ENCODE measurements around the gene SERPINA6.
"Not testable (repeated sequence)": the region's sequence is repeated elsewhere in the genome, so short reads cannot be mapped to it uniquely, and the experiment has no call there.

Gene SERPINA6, protein sequence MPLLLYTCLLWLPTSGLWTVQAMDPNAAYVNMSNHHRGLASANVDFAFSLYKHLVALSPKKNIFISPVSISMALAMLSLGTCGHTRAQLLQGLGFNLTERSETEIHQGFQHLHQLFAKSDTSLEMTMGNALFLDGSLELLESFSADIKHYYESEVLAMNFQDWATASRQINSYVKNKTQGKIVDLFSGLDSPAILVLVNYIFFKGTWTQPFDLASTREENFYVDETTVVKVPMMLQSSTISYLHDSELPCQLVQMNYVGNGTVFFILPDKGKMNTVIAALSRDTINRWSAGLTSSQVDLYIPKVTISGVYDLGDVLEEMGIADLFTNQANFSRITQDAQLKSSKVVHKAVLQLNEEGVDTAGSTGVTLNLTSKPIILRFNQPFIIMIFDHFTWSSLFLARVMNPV

DNA sequence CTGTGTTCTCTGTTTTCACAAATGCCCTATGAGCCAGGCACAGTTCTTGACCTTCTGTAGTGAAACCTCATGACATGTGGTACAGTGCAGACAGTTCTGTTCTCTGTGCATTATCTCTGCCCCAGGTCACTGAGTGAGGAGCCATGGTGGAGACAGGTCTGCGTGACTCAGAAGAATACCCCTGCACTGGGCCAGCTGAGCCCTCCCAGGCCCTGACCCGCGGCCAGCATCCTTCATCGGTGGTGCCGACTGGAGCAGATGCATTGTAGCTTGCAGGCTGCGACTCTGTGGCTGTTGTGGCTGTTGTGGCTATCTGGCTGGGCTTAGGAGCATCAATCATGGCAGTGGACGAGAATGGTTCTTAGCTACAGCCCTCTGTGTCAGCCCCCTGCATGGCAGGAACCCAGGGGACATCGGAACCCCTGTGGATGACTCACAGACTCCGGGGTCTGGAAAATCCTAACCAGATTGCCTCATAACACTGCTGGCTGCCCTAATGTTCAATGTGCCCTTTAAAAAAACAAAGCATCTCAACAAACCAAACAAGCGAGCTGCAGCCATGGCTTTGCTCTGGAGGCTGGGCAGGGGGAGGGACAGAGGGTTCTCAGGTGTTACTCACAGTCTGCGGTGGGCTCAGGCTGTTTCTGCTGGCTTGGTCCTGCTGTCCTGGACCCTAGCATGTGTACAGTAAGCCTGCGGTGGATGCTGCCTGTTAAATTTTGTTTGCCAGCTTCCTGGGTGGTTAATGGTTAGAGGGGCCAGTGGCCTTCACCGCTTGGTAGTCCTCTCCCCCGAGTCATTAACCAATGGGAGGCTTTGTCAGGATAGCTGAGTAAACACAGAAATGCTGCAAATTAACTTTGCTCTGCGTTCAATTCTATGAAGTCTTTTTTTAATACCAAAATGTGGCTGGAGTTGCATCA lies at the start of gene SERPINA6:
Gene SERPINA6, minus strand, starts transcription at position 689 of the 923 bp plus-strand sequence. CDS start 8,688 bp downstream, outside the sequence.
- DNase-seq, result no peak

DNA sequence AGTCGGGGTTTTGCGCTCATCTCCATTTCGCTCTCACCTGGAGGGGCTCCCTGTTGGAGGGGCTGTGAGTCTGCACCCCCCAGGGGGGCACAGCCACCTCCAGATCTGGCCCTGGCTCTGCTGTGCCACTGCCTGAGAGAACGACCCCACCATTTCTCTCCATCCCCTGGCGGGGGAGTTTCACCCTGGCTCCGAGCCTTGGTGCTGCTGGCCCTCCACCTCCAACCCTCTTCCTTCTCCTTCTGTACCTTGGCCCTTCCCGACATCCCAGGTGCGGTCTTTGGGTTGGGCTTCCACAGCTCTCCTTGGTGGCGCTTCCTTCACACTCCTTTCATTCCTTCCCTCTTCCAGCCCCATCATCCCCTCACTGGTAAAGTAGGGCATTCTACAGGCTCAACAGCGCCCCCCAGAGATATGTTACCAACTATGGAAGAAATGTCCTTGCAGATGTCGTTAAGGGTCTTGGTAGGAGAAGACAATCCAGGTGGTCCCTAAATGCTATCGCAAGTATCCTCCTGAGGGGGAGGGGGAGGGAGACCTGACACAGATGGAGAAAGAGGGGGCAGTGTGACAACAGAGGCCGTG lies 49.0 kb upstream of the SERPINA6 start:
- DNase-seq, result no peak

DNA sequence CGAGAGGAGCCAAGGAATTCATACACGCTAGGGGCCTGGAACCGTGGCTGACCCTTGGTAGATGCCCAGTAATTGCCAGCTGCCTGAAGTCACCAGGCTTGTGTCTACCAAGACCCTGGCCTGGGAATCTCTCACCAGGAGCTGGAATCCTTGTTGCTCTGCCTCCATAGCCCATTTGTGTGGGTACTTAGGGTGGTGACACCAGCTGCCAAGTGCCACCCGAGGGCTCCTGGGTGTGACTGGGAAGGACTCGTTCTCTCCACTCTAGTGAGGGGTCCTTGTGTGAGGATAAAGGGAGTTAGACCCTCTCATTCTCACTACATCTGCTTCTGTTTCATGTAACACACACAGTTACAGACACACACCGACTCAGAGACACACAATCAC lies 47.4 kb upstream of the SERPINA6 start:
- DNase-seq, result no peak

DNA sequence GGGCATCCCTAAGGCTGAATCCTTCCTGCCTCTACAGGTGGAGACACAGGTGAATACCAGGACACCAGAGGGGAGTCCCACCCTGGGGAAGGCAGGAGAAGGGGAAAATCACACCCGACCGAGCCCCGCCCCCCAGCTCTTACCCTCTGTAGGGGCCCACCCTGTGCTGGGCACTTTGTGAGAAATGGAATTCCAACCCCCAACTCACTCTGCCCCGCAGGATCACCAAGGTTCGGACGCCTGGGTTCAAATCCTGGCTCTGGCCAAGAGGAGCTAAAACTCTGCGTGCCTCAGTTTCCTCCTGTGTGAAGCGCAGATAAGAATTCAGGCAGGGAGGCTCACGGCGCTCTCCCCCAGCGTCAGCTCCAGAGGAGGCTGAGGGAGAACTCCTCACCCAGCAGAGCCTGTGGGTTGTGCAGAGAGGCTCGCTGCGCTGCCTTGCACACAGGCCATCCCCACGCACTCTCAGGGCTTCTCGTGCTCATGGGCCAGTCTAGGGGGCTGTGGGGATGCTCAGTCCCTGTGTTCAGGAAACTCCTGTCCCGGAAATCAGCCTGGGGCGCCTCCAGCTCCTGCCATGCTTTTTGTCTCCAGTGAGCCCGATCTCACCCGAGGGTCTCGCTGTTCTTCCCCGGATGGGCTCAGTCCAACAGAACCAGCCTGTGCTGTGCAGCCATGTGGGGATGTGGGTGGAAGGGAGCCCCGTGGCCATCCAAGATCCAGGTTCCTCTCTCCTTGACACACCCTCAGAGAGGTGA lies 46.8 kb upstream of the SERPINA6 start:
- DNase-seq, result not testable (repeated sequence)

DNA sequence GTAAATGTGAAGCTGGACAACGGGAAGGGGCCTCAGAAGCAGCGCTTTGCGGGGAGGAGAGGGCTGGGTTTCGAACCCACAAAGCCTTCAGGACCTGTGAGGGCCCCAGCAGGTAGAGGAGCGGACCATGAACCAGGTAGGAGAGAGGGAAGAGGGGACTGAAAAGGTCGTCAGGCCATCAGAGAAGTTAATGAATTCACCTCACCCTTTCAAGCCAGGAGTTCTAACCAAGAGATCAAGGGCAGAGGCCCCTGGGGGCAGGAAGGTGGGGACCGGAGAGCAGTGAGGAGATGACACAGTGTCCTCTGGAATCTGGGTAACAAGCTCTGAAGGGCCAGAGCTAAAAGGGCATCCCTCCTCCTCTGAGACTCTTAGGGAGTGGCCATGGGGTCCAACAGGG lies 45.8 kb upstream of the SERPINA6 start:
- no peak for DNase-seq

DNA sequence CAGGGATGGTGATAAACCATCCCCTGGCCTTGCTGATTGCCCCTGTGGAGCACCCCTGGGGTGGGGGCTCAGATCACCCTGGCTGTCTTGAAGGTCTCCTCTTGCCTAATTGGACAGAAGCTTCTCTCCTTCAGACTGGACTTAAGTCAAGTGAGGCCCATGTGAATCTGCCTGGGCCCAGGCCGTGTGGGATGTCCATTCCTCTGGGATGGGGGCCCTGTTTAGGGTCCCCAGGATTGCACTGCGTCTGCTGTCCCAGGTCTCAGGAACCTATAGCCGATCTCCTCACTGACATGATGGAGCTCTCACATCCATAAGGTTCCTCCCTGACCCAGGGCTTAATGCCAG lies 45.1 kb upstream of the SERPINA6 start:
- DNase-seq, result no peak

DNA sequence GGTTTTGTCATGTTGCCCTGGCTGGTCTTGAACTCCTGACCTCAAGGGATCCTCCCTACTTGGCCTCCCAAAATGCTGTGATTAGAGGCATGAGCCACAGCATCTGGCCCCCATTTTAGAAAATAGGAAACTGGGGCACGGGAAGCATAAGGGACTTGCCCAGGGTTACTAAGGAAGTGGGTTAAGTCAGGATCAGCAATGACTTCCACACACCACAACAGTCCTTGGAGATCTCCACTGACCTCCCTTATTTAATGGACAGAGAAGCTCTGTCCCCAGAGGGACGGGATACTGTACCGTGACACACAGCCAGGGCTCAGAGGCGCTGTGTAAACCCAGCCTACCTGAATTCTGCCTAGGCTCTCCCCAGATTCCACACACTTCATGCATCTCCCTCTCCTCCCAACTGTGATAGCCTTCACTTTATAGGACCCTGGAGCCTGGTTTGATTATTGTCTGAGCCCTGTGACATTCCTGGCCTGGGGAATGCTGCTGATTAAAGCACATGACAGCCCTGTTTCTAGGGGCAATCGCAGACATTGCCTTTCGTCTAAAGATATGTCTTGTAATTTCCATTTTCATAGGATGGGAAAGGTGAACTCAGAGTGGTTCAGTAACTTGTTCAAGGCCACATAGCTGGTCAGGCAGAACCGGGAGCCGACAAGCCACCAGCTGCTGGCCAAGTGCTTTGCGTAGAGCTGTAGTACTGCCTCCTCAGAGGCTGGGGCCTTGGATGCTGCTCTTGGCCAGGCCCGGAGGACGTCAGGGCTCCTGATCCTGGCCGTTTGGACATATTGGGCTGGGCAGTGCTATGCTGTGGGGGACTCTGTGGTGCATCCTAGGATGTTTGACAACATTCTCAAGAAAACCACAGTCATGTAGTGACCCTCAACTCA lies 44.5 kb upstream of the SERPINA6 start:
- DNase-seq, result no peak

DNA sequence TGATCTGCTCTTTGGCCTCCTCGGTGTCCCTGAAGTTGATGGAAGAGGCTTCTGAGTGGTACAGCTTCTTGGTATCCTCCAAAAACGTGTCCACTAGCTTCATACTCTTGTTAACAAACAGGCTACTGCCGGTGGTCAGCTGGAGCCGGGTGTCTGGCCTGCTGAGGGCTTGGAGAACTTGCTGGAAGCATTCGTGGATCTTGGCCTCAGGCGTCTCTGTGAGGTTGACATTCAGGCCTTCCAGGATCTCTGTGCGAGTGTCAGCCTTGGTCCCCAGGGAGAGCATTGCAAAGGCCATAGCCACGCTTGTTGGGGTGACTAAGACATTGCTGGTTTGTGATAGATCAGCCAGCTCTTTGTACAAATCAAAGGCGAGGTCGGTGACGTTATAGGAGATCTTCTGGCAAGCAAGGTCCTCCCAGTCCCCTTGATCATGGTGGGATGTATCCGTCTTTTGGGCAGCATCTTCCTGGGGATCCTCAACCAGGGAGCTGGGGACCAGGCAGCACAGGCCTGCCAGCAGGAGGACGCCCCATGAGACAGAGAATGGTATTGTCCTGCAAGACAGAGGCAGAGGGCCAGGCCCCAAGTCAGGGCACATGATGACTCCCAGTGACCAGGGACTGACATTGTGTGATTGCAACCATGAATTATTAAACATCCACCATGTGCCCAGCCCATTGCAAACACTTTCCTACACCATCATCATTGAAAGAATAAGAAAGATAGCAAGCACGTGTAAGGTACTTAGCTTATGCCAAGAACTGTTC lies 43.2 kb upstream of the SERPINA6 start, which contains the start of gene SERPINA2:
Gene SERPINA2, minus strand, starts transcription at position 553 of the 770 bp plus-strand sequence.
- DNase-seq, result no peak

DNA sequence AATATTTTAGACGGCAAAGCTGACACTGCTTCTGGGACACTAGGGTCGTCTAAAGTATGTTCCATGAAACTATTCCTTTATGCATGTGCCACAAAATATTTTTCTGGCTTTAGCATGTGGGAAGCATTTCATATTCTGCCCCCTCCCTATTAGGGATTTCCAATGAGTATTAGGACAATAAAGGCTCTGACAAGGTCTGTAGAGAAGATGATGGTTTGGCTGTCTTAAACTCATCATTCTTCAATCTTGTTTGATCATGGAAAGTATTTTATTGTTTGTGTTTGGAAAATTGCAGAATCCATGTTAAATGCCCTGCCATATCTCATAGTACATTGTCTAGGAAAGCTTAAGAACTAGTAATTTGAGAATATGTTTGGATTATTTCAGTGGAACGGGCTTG lies 42.5 kb upstream of the SERPINA6 start:
- no peak for DNase-seq

DNA sequence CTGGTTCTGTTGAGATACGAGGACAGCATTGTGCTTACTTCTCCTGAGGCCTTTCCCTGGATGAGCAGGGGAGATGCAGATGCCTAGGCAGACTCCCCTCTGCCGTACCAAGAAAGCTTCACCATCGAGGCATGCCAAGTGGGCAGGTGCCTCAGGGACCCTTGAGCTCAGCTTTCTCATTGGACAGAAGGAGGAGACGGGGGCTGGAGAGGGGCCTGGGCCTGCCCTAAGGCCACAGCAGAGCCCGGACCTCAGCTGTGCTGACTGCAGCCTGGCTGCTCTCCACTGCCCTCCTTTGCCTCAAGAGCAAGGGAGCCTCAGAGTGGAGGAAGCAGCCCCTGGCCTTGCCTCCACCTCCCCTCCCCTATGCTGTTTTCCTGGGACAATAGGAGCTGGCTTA lies 41.8 kb upstream of the SERPINA6 start:
- DNase-seq, result no peak

DNA sequence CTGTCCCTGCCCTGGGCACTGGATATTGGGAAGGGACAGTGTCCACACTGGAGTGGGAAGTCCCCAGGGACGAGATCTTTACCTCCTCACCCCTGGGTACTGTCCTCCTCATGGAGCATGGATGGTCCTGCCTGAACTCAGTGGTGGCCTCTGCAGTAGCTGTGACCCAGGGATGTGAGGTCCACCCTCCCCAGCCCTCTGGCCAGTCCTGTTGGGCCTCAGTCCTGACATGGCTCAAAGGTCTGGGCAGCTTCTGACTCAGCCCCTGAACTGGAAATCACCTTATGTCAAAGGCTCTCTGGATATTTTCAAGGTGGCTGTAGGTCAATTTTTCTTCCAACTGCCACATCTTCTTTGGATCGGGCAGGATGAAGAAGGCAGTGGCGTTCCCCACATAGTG lies 40.9 kb upstream of the SERPINA6 start:
- no peak for DNase-seq

DNA sequence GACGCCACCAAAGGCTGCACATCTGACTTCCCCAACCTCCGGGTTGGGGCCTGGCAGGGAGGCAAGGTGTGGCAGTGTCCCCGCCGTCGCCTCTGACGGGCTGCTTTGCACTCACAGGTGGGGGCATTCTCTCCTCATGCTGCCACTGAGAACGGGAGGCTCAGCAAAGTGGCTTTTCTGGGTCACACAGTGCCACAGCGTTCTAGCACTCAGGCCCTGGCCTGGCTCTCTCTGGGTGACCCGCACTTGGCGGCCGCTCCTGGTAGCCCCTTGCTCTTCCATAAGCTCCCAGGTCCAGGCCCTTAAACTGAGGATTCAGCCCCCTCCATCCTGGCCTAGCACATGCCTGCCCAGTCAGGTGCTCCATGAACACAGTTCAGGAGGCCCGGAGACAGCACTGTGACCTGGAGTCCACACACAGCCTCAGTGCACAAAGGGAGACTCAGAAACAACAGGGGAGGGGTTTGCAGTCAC lies 40.1 kb upstream of the SERPINA6 start:
- DNase-seq, result no peak

DNA sequence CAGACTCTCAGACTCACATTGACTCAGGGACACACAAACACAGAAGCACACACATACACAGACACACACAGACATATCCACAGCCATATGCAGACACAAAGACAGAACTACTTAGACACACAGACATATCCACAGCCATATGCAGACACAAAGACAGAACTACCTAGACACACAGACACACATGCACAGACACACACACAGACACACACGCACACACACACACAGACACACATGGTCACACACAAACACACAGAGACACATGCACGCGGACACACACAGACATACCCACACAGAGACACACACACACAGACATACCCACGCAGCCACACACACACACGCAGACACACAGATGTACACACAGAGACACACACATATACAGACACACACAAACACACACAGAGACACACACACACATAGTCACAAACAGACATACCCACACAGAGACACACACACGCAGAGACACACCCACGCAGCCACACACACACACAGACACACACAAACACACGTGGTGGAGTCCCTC lies 39.5 kb upstream of the SERPINA6 start:
- DNase-seq, result no peak

DNA sequence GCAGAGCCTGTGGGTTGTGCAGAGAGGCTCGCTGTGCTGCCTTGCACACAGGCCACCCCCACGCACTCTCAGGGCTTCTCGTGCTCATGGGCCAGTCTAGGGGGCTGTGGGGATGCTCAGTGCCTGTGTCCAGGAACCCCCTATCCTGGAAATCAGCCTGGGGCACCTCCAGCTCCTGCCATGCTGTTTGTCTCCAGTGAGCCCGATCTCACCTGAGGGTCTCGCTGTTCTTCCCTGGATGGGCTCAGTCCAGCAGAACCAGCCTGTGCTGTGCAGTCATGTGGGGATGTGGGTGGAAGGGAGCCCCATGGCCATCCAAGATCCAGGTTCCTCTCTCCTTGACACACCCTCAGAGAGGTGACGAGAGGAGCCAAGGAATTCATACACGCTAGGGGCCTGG lies 38.5 kb upstream of the SERPINA6 start:
- DNase-seq, result no peak

DNA sequence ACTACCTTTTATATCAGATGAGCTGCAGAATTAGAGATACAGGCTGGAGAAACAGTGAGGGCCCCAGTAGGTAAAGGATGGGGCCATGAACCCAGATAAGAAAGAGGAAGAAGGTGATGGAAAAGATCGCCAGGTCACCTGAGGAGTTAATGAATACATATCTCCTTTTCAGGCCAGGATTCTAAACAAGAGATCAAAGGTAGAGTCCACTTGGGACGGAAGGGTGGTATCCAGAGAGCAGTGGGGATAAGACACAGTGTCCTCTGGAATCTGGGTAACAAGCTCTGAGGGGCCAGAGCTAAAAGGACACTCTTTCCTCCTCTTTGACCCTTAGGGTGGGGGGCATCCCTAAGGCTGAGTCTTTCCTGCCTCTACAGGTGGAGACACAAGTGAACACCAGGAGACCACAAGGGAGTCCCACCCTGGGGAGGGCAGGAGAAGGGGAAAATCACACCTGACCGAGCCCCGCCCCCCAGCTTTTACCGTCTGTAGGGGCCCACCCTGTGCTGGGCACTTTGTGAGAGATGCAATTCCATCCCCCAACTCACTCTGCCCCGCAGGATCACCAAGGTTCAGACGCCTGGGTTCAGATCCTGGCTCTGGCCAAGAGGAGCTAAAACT lies 37.9 kb upstream of the SERPINA6 start:
- no peak for DNase-seq

DNA sequence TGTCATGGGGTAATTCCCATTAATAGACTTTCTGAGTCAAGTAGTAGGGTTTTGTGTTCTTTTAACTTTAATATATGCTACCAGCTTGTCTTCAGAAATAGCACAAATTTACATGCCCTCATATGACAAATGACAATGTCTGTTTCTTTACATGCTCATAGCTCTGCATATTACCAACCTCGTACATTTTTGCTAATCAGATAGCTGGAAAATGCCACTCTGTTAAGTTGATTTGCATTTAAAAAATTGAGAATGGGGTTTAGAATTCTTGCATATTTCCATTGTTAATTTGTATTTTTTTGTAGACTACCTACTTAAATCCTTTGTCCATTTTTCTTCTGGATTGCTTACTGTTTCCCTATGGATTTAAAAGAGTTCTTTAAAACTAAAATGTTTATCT lies 34.0 kb upstream of the SERPINA6 start:
- no peak for DNase-seq

DNA sequence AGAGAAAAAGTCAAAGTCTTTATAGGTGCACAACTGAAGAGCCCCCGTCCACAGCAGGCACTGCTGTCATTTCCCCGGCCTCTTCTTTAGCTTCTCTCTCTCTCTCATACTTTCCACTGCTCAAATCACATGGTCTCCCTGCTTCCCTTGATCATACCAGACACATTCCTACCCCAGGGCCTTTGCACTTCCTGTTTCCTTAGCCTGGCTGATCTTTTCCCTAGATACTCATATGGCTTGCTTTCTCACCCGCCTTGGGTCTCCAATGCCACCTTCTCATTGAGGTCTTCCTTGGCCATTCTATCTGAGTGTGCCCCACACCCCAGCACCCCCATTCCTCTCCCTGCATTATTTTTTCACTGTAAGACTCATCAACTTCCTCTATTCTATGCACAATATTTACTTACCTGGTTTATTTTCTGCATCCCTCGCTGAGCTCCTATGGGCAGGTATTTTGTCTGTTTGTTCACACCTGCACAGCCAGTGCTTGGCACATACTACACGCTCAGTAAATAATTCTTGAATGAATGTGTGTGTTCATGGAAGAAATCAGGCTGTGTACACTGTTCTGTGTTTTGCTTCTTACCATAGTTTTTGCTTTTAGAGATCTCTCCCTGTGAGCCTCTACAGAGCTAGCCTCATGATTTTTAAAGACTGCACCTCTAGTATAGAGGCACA lies 33.4 kb upstream of the SERPINA6 start:
- no peak for DNase-seq

DNA sequence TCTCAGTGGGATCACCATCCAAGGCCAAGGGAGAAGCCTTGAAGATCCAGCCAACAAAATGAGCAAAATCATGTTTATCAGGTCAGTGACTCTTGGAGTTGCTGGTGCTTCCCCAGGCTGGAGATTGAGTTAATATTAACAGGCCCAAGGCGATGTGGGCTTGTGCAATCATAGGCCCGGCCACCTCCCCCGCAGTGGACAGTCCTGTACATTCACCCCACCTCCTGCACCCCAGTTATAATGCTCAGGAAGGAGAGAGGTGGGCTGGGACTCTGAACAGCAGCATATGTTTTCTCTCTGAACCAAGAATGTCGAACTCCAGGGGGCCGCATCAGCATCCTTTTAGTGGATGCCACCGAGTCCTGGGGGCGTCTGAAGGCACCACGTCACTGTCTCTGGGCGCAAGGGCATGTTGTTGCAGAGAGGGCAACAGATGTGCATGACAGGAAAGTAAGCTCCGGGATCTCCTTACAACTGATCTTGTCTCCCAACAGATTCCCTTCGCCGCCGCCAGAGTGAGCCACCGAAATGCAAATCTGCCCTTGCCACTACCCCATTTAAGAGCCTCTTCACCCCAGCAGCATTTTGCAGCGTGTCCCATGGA lies 32.2 kb upstream of the SERPINA6 start:
- DNase-seq, result no peak

DNA sequence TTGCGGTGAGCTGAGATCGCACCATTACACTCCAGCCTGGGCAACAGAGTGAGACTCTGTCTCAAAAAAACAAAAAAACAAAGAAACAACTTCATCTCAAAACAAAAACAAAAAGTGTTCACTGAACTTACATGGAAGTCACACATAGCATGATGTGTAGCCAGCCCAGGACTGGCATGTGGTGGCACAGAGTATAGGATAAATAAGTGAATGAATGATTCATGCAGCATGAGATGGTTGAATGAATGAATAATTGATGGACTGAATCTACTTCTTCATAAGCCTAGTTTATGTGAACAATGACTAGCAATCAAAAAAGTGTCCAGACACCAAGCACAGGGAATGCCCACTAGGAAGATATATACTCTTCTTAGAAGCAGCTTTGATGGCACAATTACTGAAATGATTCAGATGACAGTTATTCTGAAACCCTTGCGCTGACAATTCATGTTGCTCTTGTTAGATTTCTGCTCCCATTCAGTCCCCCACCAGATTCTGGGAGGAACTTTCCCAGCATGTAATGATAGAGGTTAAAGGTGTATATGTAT lies 31.6 kb upstream of the SERPINA6 start:
- DNase-seq, result no peak

Data from NCI-H187 treated with DMSO at 0.1 percent for 48 hours (cell line).